Midbrain (tissue), 1 donor: ENCODE measurements around the gene IFRD2.
"Not testable (repeated sequence)": the region's sequence is repeated elsewhere in the genome, so short reads cannot be mapped to it uniquely, and the experiment has no call there.

ENCODE experiments used
- DNase-seq: peaks from one replicate; lab custom pipeline; 2025; lab: John Stamatoyannopoulos, UW

The IFRD2 gene

GRCh38 chr3:50268276-50268675 lies 24.0 kb downstream of the IFRD2 start:
- DNase-seq, result peak; percentile 56

- peak; percentile 71 for DNase-seq
These were observed 24.8 kb downstream of the IFRD2 start for GRCh38 chr3:50267280-50267913.

GRCh38 chr3:50266836-50267235 lies 25.4 kb downstream of the IFRD2 start:
- DNase-seq, result no peak

GRCh38 chr3:50266017-50266416 lies 26.2 kb downstream of the IFRD2 start:
- no peak for DNase-seq

- DNase-seq, result no peak
These were observed 26.7 kb downstream of the IFRD2 start for GRCh38 chr3:50265571-50265970.

- DNase-seq, result no peak
These were observed 27.2 kb downstream of the IFRD2 start for GRCh38 chr3:50264964-50265485.

- peak; percentile 84 for DNase-seq
These were observed 27.8 kb downstream of the IFRD2 start for GRCh38 chr3:50264383-50264963.

GRCh38 chr3:50263478-50264382 lies 28.5 kb downstream of the IFRD2 start:
- DNase-seq, result no peak

- no peak for DNase-seq
These were observed 29.5 kb downstream of the IFRD2 start for GRCh38 chr3:50262778-50263177.

GRCh38 chr3:50262200-50262599 lies 30.0 kb downstream of the IFRD2 start:
- DNase-seq, result not testable (repeated sequence)

- DNase-seq, result peak; percentile 25
These were observed 30.7 kb downstream of the IFRD2 start for GRCh38 chr3:50261505-50261904.

GRCh38 chr3:50260942-50261441 lies 31.2 kb downstream of the IFRD2 start:
- DNase-seq, result peak; percentile 61

- peak; percentile 95 for DNase-seq
These were observed 31.9 kb downstream of the IFRD2 start for GRCh38 chr3:50260027-50260941.

- no peak for DNase-seq
These were observed 32.7 kb downstream of the IFRD2 start for GRCh38 chr3:50259432-50260026.

GRCh38 chr3:50258979-50259378 lies 33.2 kb downstream of the IFRD2 start:
- no peak for DNase-seq

- no peak for DNase-seq
These were observed 34.1 kb downstream of the IFRD2 start for GRCh38 chr3:50258029-50258680.

GRCh38 chr3:50256978-50257890 lies 35.0 kb downstream of the IFRD2 start:
- peak; percentile 39 for DNase-seq

GRCh38 chr3:50255251-50255615 lies 37.0 kb downstream of the IFRD2 start:
- DNase-seq, result no peak

GRCh38 chr3:50254577-50255250 lies 37.5 kb downstream of the IFRD2 start:
- no peak for DNase-seq
